A673 (cell line): ENCODE measurements around the gene TPD52L1.

Experiments
- CTCF ChIP-seq: fragments of 300-800, 200-600 bp; sonication (generic); conservative IDR thresholded peaks from 2 replicates; pipeline ENCODE4 v1.5.1; 2017; ENCODE audit warnings: low read depth, mild to moderate bottlenecking, antibody characterized with exemption, low read length, moderate library complexity, mixed read lengths
- EZH2 ChIP-seq: fragments of 200-600 bp; sonication (generic); IDR thresholded peaks from 2 replicates; pipeline ENCODE4 v1.6.1; 2017; ENCODE audit warnings: borderline replicate concordance, low read depth, mild to moderate bottlenecking, mixed read lengths, antibody characterized with exemption, low read length; ENCODE audit not compliant: poor library complexity, severe bottlenecking

- TF ChIP-seq CTCF (no peak), EZH2 (no peak)
These were observed 58.8 kb downstream of the TPD52L1 start for GRCh38 chr6:125212377-125212776.
